Calu3 (cell line): ENCODE results near the gene PCSK6. TPM values are rescaled to one million over a fixed set of nuclear protein-coding genes. Genes with fewer than 3 reads are reported as not detected.

ENCODE experiments used
- BruUV-seq: library from RNA; stranded (reverse); fragments of 400-500 nt; replicated peaks from 2 replicates; lab custom pipeline; 2021; lab: Mats Ljungman, UMichigan
- CTCF ChIA-PET: fragments of 300-600 bp; sonication (Branson Sonifier 250); formaldehyde crosslinking; loops from one replicate; lab custom pipeline; 2022; ENCODE audit warnings: antibody characterized with exemption; lab: Charles Lee
- DNase-seq: peaks from one replicate; pipeline ENCODE4 v3.0.0; 2022
- H3K27ac Mint-ChIP-seq: one replicate; pipeline ENCODE4 v1.8.0; 2022; ENCODE audit warnings: mixed read lengths; ENCODE audit not compliant: unreplicated experiment
- H3K27me3 Mint-ChIP-seq: one replicate; pipeline ENCODE4 v1.8.0; 2022; ENCODE audit warnings: mixed read lengths; ENCODE audit not compliant: unreplicated experiment
- H3K36me3 Mint-ChIP-seq: one replicate; pipeline ENCODE4 v1.8.0; 2022; ENCODE audit warnings: mild to moderate bottlenecking, moderate library complexity, mixed read lengths; ENCODE audit not compliant: insufficient read depth, unreplicated experiment
- H3K4me1 Mint-ChIP-seq: one replicate; pipeline ENCODE4 v1.8.0; 2022; ENCODE audit warnings: mild to moderate bottlenecking, low read depth, mixed read lengths; ENCODE audit not compliant: unreplicated experiment
- H3K4me3 Mint-ChIP-seq: one replicate; pipeline ENCODE4 v1.8.0; 2022; ENCODE audit warnings: mild to moderate bottlenecking, low read depth, moderate library complexity, mixed read lengths; ENCODE audit not compliant: unreplicated experiment
- H3K9me3 Mint-ChIP-seq: one replicate; pipeline ENCODE4 v1.8.0; 2022; ENCODE audit warnings: low read depth, mixed read lengths; ENCODE audit not compliant: unreplicated experiment
- CTCF ChIP-seq: fragments of 200-600 bp; IDR thresholded peaks from one replicate; pipeline ENCODE4 v1.8.0; 2022; ENCODE audit warnings: antibody characterized with exemption; ENCODE audit not compliant: unreplicated experiment
- intact Hi-C: fragments of 100-400 bp; cut with micrococcal nuclease; formaldehyde crosslinking; loops from one replicate; pipeline ENCODE4 v1.10.0; 2022; ENCODE audit not compliant: unreplicated experiment
- total RNA-seq: library from RNA; stranded (reverse); gene quantifications from 2 replicates; pipeline ENCODE4 v1.2.3, GENCODE V29; 2022

PCSK6 gene
- total RNA-seq, 1 experiment from 2014 or later = 5.1 TPM

GRCh38 chr15:101517504-101517903 is 28.0 kb upstream of the PCSK6 start:
- H3K4me3 Mint-ChIP-seq = no peak overlapping the region
- TF ChIP-seq CTCF = no peak
- H3K36me3 Mint-ChIP-seq = no peaks in the 10 kb centered on the region
- no peak for DNase-seq
- CTCF ChIA-PET = no interaction called here
- H3K27me3 Mint-ChIP-seq = peaks cover 49% of the 10 kb centered on the region
- intact Hi-C loops = no loop called here
- peaks cover 16% of the 10 kb centered on the region for H3K9me3 Mint-ChIP-seq
- peaks cover 8% of the 10 kb centered on the region for H3K4me1 Mint-ChIP-seq
- BruUV-seq = no TSS peak
- no peak overlapping the region for H3K27ac Mint-ChIP-seq

GRCh38 chr15:101514318-101514717 is 24.8 kb upstream of the PCSK6 start:
- intact Hi-C loops = no loop called here
- Mint-ChIP-seq H3K4me3 (no peak overlapping the region), H3K4me1 (no peaks in the 10 kb centered on the region), H3K36me3 (no peaks in the 10 kb centered on the region), H3K27me3 (peaks cover 21% of the 10 kb centered on the region), H3K9me3 (peaks cover 10% of the 10 kb centered on the region), H3K27ac (no peak overlapping the region)
- no peak for DNase-seq
- BruUV-seq = no TSS peak
- CTCF ChIA-PET = interaction anchor here (0.7 kb wide), 1 partner anchor 907 kb away, joined by 9 read pairs; no protein-coding TSS in a partner anchor
- no peak for TF ChIP-seq CTCF

GRCh38 chr15:101511717-101512116 is 22.2 kb upstream of the PCSK6 start:
- no peak for TF ChIP-seq CTCF
- Mint-ChIP-seq H3K4me1 (no peaks in the 10 kb centered on the region), H3K36me3 (no peaks in the 10 kb centered on the region), H3K27me3 (peaks cover 28% of the 10 kb centered on the region), H3K9me3 (peaks cover 5% of the 10 kb centered on the region), H3K27ac (no peak overlapping the region), H3K4me3 (no peak overlapping the region)
- CTCF ChIA-PET = no interaction called here
- DNase-seq = no peak
- intact Hi-C loops = no loop called here
- no TSS peak for BruUV-seq

GRCh38 chr15:101510212-101511197 is 21.0 kb upstream of the PCSK6 start:
- BruUV-seq = no TSS peak
- H3K9me3 Mint-ChIP-seq = peaks cover 3% of the 10 kb centered on the region
- no peak overlapping the region for H3K27ac Mint-ChIP-seq
- TF ChIP-seq CTCF = no peak
- H3K4me3 Mint-ChIP-seq = no peak overlapping the region
- peaks cover 40% of the 10 kb centered on the region for H3K27me3 Mint-ChIP-seq
- DNase-seq = no peak
- H3K4me1 Mint-ChIP-seq = no peaks in the 10 kb centered on the region
- intact Hi-C loops = no loop called here
- no peaks in the 10 kb centered on the region for H3K36me3 Mint-ChIP-seq
- CTCF ChIA-PET = no interaction called here
